Skeletal muscle satellite cell (primary cell): Measurements from ENCODE around the gene EXD2.
"Not testable (repeated sequence)": the region's sequence is repeated elsewhere in the genome, so short reads cannot be mapped to it uniquely, and the experiment has no call there.

Experiments used
- H3K27me3 ChIP-seq: 2 replicates; pipeline ENCODE4 v1.7.0; 2013; ENCODE audit warnings: low read length; ENCODE audit not compliant: control insufficient read depth, insufficient read depth
- H3K36me3 ChIP-seq: 2 replicates; pipeline ENCODE4 v1.7.0; 2013; ENCODE audit warnings: mild to moderate bottlenecking, control low read depth, low read length; ENCODE audit not compliant: insufficient read depth
- H3K4me1 ChIP-seq: 2 replicates; pipeline ENCODE4 v1.7.0; 2013; ENCODE audit warnings: low read length; ENCODE audit not compliant: control insufficient read depth, insufficient read depth
- H3K4me2 ChIP-seq: 2 replicates; pipeline ENCODE4 v1.7.0; 2013; ENCODE audit warnings: mild to moderate bottlenecking, low read length
- H3K4me3 ChIP-seq: 2 replicates; pipeline ENCODE4 v1.7.0; 2013; ENCODE audit warnings: low read length
- H3K9ac ChIP-seq: 2 replicates; pipeline ENCODE4 v1.7.0; 2013; ENCODE audit warnings: mild to moderate bottlenecking, low read depth, low read length, moderate library complexity
- H3K9me3 ChIP-seq: replicated peaks from 2 replicates; pipeline ENCODE4 v1.7.0; 2013; ENCODE audit warnings: mild to moderate bottlenecking, control low read depth, low read length

Gene EXD2

DNA sequence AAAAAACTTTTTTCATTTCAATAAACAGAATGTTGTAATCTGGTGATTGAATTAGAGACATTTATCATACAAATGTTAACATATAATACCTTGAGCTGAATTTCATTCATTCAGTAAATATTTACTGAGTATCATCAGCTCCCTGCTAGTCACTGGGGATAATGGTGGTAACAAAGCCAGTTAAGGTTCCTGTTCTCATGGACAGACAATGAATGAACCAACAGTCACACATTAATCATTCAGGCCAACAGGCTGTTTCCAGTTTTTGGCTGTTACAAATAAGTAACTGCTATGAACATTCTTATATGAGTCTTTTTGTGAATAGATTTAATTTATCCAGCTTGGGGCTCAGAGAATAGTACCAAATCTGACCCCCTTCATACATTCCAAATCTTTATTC lies 13.5 kb downstream of the EXD2 start:
- no peaks in the 10 kb centered on the region for H3K9me3 ChIP-seq
- H3K9ac ChIP-seq = no peak overlapping the region
- H3K27me3 ChIP-seq = no peaks in the 10 kb centered on the region
- no peak overlapping the region for H3K4me3 ChIP-seq
- no peaks in the 10 kb centered on the region for H3K4me1 ChIP-seq
- H3K36me3 ChIP-seq = no peaks in the 10 kb centered on the region
- H3K4me2 ChIP-seq = no peak overlapping the region

DNA sequence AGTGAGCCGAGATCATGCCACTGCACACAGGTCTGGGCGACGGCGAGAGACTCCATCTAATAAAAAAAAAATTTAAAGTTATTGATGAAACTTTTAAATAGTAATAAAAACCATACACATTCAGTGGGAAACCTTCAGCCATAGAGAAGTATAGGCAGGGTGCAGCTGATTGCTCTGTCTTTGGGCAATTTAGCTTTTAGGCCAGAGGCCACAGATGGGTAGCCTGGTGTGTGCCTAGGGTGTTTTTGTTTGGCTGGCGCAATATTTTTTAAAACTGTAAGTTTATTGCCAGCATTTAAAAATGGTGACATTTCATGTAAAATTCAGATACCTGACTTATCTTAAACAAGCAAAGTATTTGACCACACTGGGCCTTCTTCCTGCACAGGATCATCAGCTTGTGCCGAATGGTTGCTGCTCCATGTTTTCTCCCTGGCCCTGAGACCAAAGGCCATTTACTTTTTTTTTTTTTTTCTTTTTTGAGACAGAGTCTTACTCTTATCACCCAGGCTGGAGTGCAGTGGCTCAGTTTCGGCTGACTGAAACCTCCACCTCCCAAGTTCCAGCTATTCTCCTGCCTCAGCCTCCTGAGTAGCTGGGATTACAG lies 16.2 kb downstream of the EXD2 start:
- Histone ChIP-seq H3K4me2 (no peak overlapping the region), H3K4me3 (no peak overlapping the region), H3K4me1 (no peaks in the 10 kb centered on the region), H3K9me3 (no peaks in the 10 kb centered on the region), H3K27me3 (no peaks in the 10 kb centered on the region), H3K9ac (no peak overlapping the region), H3K36me3 (no peaks in the 10 kb centered on the region)

DNA sequence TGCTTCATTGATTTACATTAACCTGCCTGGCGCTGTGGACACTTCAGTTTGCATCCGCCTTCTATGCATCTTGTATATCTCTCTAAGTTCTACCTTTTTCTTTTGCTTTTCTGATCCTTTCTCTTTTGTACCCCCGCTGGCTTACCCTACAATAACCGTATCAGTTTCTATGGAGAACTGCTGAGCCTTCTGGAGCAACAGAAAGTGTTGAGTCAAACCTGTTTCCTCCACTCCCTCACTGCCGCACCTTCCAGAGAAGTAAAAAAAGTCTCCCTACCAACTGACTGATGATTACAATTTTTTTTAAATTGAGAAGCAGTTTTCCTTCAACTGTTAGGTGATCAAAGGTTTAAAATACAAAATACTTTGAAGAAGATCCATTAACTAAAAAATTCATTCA lies 17.4 kb downstream of the EXD2 start:
- H3K27me3 ChIP-seq = no peaks in the 10 kb centered on the region
- H3K9me3 ChIP-seq = no peaks in the 10 kb centered on the region
- no peak overlapping the region for H3K9ac ChIP-seq
- no peaks in the 10 kb centered on the region for H3K36me3 ChIP-seq
- no peaks in the 10 kb centered on the region for H3K4me1 ChIP-seq
- H3K4me3 ChIP-seq = no peak overlapping the region
- no peak overlapping the region for H3K4me2 ChIP-seq

DNA sequence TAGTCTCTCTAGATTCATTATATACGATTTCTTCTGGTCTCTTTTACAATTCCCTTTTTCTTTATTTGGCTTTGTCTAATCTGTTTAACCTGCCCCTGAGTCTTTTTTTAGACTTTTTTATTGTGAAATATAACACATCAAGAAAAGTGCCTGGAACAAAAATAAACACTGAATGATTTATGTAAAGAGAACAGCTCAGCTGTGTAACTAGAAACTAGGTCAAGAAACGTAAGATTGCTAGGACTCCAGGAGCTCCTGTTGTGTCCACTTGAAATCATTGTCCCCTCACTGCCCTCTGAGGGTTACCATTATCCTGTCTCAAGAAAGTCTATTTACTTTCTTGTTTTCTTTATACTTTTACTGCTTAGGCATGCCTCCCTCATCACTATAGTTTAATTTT lies 23.1 kb downstream of the EXD2 start:
- Histone ChIP-seq H3K9ac (no peak overlapping the region), H3K9me3 (no peaks in the 10 kb centered on the region), H3K4me1 (no peaks in the 10 kb centered on the region), H3K4me3 (no peak overlapping the region), H3K36me3 (no peaks in the 10 kb centered on the region), H3K4me2 (no peak overlapping the region), H3K27me3 (no peaks in the 10 kb centered on the region)

GRCh38 chr14:69217663-69218062 lies 26.4 kb downstream of the EXD2 start:
- H3K9me3 ChIP-seq, H3K9ac ChIP-seq, H3K36me3 ChIP-seq, H3K4me2 ChIP-seq, H3K27me3 ChIP-seq, H3K4me3 ChIP-seq, H3K4me1 ChIP-seq: not testable (repeated sequence)

DNA sequence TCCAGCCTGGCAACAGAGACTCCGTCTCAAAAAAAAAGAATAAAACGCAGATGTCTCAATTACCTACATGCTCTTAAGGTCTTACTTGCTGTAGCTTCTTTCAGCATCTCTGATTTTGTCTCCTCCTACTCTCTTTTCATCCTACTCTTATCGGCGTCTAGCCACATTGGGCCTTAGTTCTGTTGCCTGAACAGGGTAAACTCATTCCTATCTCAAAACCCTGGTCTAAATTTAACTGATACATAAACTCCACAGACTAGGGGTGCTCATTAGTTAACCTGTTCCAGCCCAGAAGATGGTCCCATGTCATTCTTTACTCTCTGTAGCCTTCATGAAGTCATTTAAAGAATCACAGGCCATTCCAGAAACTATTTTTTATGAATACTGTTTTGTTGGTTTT lies 33.6 kb downstream of the EXD2 start:
- Histone ChIP-seq H3K4me2 (no peak overlapping the region), H3K4me3 (no peak overlapping the region), H3K9me3 (no peaks in the 10 kb centered on the region), H3K36me3 (peaks cover 6% of the 10 kb centered on the region), H3K27me3 (no peaks in the 10 kb centered on the region), H3K9ac (no peak overlapping the region), H3K4me1 (no peaks in the 10 kb centered on the region)

GRCh38 chr14:69226178-69226577 lies 34.9 kb downstream of the EXD2 start:
- H3K9ac ChIP-seq = no peak overlapping the region
- H3K9me3 ChIP-seq = no peaks in the 10 kb centered on the region
- no peak overlapping the region for H3K4me3 ChIP-seq

GRCh38 chr14:69226736-69227135 lies 35.4 kb downstream of the EXD2 start:
- Histone ChIP-seq H3K36me3 (peaks cover 6% of the 10 kb centered on the region), H3K9ac (no peak overlapping the region), H3K9me3 (no peaks in the 10 kb centered on the region), H3K4me1 (no peaks in the 10 kb centered on the region), H3K4me3 (no peak overlapping the region), H3K4me2 (no peak overlapping the region), H3K27me3 (no peaks in the 10 kb centered on the region)

More at GRCh38 chr14:69226178-69226577, 34.9 kb downstream of the EXD2 start:
- H3K36me3 ChIP-seq = peaks cover 6% of the 10 kb centered on the region
- H3K27me3 ChIP-seq = no peaks in the 10 kb centered on the region
- H3K4me1 ChIP-seq = no peaks in the 10 kb centered on the region
- no peak overlapping the region for H3K4me2 ChIP-seq

GRCh38 chr14:69231486-69231885 lies 40.2 kb downstream of the EXD2 start:
- Histone ChIP-seq H3K36me3 (peaks cover 13% of the 10 kb centered on the region), H3K9ac (no peak overlapping the region), H3K4me2 (no peak overlapping the region)

DNA sequence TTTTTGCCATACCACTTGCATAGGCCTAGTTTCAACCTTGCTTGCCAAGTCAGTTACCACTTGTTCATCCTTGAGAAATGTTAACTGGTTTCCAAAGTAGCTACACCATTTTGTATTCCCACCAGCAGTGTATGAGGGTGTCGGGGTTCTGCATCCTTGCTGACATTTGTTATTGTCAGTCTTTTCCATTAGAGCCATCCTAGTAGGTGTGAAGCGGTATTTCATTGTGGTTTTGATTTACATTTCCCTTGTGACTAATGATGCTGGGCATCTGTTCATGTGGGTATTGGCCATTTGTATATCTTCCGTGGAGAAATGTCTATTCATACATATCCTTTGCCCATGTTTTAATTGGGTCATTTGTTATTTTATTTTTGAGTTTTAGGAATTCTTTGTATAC lies 41.1 kb downstream of the EXD2 start:
- Histone ChIP-seq H3K9me3 (no peaks in the 10 kb centered on the region), H3K27me3 (no peaks in the 10 kb centered on the region), H3K4me3 (no peak overlapping the region), H3K4me1 (no peaks in the 10 kb centered on the region), H3K9ac (no peak overlapping the region), H3K4me2 (no peak overlapping the region), H3K36me3 (peaks cover 21% of the 10 kb centered on the region)

More at GRCh38 chr14:69231486-69231885, 40.2 kb downstream of the EXD2 start:
- Histone ChIP-seq H3K9me3 (no peaks in the 10 kb centered on the region), H3K4me1 (no peaks in the 10 kb centered on the region), H3K27me3 (no peaks in the 10 kb centered on the region), H3K4me3 (no peak overlapping the region)

- no peak overlapping the region for H3K4me3 ChIP-seq
- H3K9ac ChIP-seq = no peak overlapping the region
- no peaks in the 10 kb centered on the region for H3K9me3 ChIP-seq
- H3K4me1 ChIP-seq = no peaks in the 10 kb centered on the region
- no peaks in the 10 kb centered on the region for H3K27me3 ChIP-seq
- H3K4me2 ChIP-seq = no peak overlapping the region
- peaks cover 31% of the 10 kb centered on the region for H3K36me3 ChIP-seq
Observed at GRCh38 chr14:69234106-69234505, 42.8 kb downstream of the EXD2 start.

DNA sequence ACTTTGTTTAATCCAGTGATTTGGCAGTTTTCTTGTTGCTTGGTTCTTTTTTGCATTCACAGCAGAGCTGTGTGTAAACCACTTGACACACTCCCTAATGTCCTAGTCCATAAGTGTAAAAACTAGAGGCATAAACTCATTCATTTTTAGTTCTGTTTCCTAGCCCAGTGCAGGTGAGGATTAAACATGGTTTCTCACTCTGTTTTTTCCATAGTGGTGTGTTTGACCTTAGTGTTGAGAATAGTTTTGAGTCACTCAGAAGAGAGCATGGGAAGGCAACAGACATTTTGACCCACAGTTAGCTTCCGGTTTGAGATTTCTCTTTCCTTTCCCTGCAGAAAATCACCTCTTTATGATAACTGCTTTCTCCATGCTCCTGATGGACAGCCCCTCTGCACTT lies 44.4 kb downstream of the EXD2 start:
- Histone ChIP-seq H3K36me3 (peaks cover 28% of the 10 kb centered on the region), H3K9ac (no peak overlapping the region)

More for the DNA sequence above, 44.4 kb downstream of the EXD2 start:
- no peak overlapping the region for H3K4me3 ChIP-seq
- H3K9me3 ChIP-seq = no peaks in the 10 kb centered on the region
- H3K4me2 ChIP-seq = no peak overlapping the region
- no peaks in the 10 kb centered on the region for H3K27me3 ChIP-seq
- no peaks in the 10 kb centered on the region for H3K4me1 ChIP-seq
